Neuron (in vitro differentiated cells): Measurements from ENCODE around the gene C1RL.

ENCODE experiments used
- H2AFZ ChIP-seq: one replicate; pipeline ENCODE4 v1.6.1; 2013; ENCODE audit warnings: low read depth, mild to moderate bottlenecking, inconsistent platforms, low read length, moderate library complexity
- H3K27me3 ChIP-seq: one replicate; pipeline ENCODE4 v1.6.1; 2013; ENCODE audit warnings: low read length; ENCODE audit not compliant: insufficient read depth
- H3K36me3 ChIP-seq: one replicate; pipeline ENCODE4 v1.6.1; 2013; ENCODE audit warnings: low read length; ENCODE audit not compliant: insufficient read depth
- H3K4me1 ChIP-seq: one replicate; pipeline ENCODE4 v1.6.1; 2013; ENCODE audit warnings: low read length; ENCODE audit not compliant: insufficient read depth
- H3K4me3 ChIP-seq: 2 replicates; pipeline ENCODE4 v1.5.1; 2013; ENCODE audit warnings: mild to moderate bottlenecking, low read length, moderate library complexity
- H3K9me3 ChIP-seq: one replicate; pipeline ENCODE4 v1.6.1; 2013; ENCODE audit warnings: low read length

The C1RL gene

GRCh38 chr12:7129872-7130691 lies 21.1 kb upstream of the C1RL start, which contains the start of gene CLSTN3:
TSS of gene CLSTN3 (plus strand) at chr12:7130371. CDS start at chr12:7130649, 278 bp downstream.
- Histone ChIP-seq H2AFZ (peak within 1 kb of the TSS; percentile 84), H3K4me1 (peaks cover 24% of the 10 kb centered on the region), H3K27me3 (no peaks in the 10 kb centered on the region), H3K4me3 (peak within 1 kb of the TSS; percentile 84), H3K9me3 (no peaks in the 10 kb centered on the region), H3K36me3 (peaks cover 19% of the 10 kb centered on the region)

- Histone ChIP-seq H3K36me3 (peaks cover 12% of the 10 kb centered on the region), H3K27me3 (no peaks in the 10 kb centered on the region), H3K4me3 (peak overlapping the region; percentile 84), H3K9me3 (no peaks in the 10 kb centered on the region), H2AFZ (peak overlapping the region; percentile 84), H3K4me1 (peaks cover 24% of the 10 kb centered on the region)
These were observed 20.4 kb upstream of the C1RL start for GRCh38 chr12:7129287-7129871.

GRCh38 chr12:7128681-7129286 lies 19.8 kb upstream of the C1RL start, which contains the start of gene RBP5:
TSS of gene RBP5 (minus strand) at chr12:7128889. CDS start at chr12:7128775, 114 bp downstream.
- Histone ChIP-seq H3K4me1 (peaks cover 24% of the 10 kb centered on the region), H2AFZ (peak within 1 kb of the TSS; percentile 84), H3K9me3 (no peaks in the 10 kb centered on the region), H3K4me3 (peak within 1 kb of the TSS; percentile 84), H3K27me3 (no peaks in the 10 kb centered on the region), H3K36me3 (peaks cover 6% of the 10 kb centered on the region)

- no peaks in the 10 kb centered on the region for H3K9me3 ChIP-seq
- H3K4me1 ChIP-seq: peaks cover 24% of the 10 kb centered on the region
- H3K36me3 ChIP-seq: no peaks in the 10 kb centered on the region
- H2AFZ ChIP-seq: no peak overlapping the region
- H3K4me3 ChIP-seq: no peak overlapping the region
- H3K27me3 ChIP-seq: no peaks in the 10 kb centered on the region
These were observed 19.1 kb upstream of the C1RL start for GRCh38 chr12:7127916-7128626.

GRCh38 chr12:7125632-7126227 lies 16.7 kb upstream of the C1RL start:
- Histone ChIP-seq H3K4me1 (peaks cover 5% of the 10 kb centered on the region), H3K36me3 (no peaks in the 10 kb centered on the region), H2AFZ (no peak overlapping the region), H3K4me3 (no peak overlapping the region), H3K27me3 (no peaks in the 10 kb centered on the region), H3K9me3 (no peaks in the 10 kb centered on the region)

GRCh38 chr12:7123806-7124522 lies 14.9 kb upstream of the C1RL start:
- H3K36me3 ChIP-seq: no peaks in the 10 kb centered on the region
- H3K4me1 ChIP-seq: no peaks in the 10 kb centered on the region
- H2AFZ ChIP-seq: no peak overlapping the region
- no peak overlapping the region for H3K4me3 ChIP-seq
- H3K9me3 ChIP-seq: no peaks in the 10 kb centered on the region
- no peaks in the 10 kb centered on the region for H3K27me3 ChIP-seq

- Histone ChIP-seq H3K27me3 (no peaks in the 10 kb centered on the region), H2AFZ (no peak overlapping the region), H3K36me3 (no peaks in the 10 kb centered on the region), H3K4me3 (no peak overlapping the region), H3K9me3 (no peaks in the 10 kb centered on the region), H3K4me1 (no peaks in the 10 kb centered on the region)
These were observed 14.1 kb upstream of the C1RL start for GRCh38 chr12:7122811-7123769.

- no peak overlapping the region for H3K4me3 ChIP-seq
These were observed 12.3 kb upstream of the C1RL start for GRCh38 chr12:7121324-7121723.

GRCh38 chr12:7120166-7120565 lies 11.2 kb upstream of the C1RL start:
- Histone ChIP-seq H3K4me3 (no peak overlapping the region), H3K27me3 (no peaks in the 10 kb centered on the region), H3K9me3 (no peaks in the 10 kb centered on the region), H3K4me1 (no peaks in the 10 kb centered on the region), H3K36me3 (no peaks in the 10 kb centered on the region), H2AFZ (no peak overlapping the region)

More at GRCh38 chr12:7121324-7121723, 12.3 kb upstream of the C1RL start:
- no peaks in the 10 kb centered on the region for H3K9me3 ChIP-seq
- H3K27me3 ChIP-seq: no peaks in the 10 kb centered on the region
- H3K36me3 ChIP-seq: no peaks in the 10 kb centered on the region
- H3K4me1 ChIP-seq: no peaks in the 10 kb centered on the region
- no peak overlapping the region for H2AFZ ChIP-seq

GRCh38 chr12:7118881-7119280 lies 9.9 kb upstream of the C1RL start:
- no peak overlapping the region for H3K4me3 ChIP-seq
- H3K9me3 ChIP-seq: no peaks in the 10 kb centered on the region
- no peak overlapping the region for H2AFZ ChIP-seq
- H3K4me1 ChIP-seq: no peaks in the 10 kb centered on the region
- H3K36me3 ChIP-seq: no peaks in the 10 kb centered on the region
- no peaks in the 10 kb centered on the region for H3K27me3 ChIP-seq

GRCh38 chr12:7117670-7118069 lies 8.7 kb upstream of the C1RL start:
- H3K4me1 ChIP-seq: no peaks in the 10 kb centered on the region
- H3K9me3 ChIP-seq: no peaks in the 10 kb centered on the region
- no peak overlapping the region for H2AFZ ChIP-seq
- no peaks in the 10 kb centered on the region for H3K36me3 ChIP-seq
- H3K4me3 ChIP-seq: no peak overlapping the region
- no peaks in the 10 kb centered on the region for H3K27me3 ChIP-seq
